Measurements from ENCODE around the gene GBGT1. TPM values are rescaled to one million over a fixed set of nuclear protein-coding genes. Genes with fewer than 3 reads are reported as not detected.

GBGT1 gene
- total and polyA plus RNA-seq, 9 of the 15 experiments (the other 6 are each of a cell fraction or from before 2014, with no cell fraction given), result 0.55 to 25.8 (median 13.7) TPM

- Histone ChIP-seq H3K9me1 (ENCODE audit: control insufficient read depth, insufficient read depth, low read length) (no peaks in the 10 kb centered on the region), H3K27me3 (ENCODE audit: control insufficient read depth in 2 of 2, insufficient read depth in 2 of 2, low read length in 2 of 2) (peaks cover 18 to 34% of the 10 kb centered on the region in 2 experiments; a peak in 4 of 5 replicates), H3K79me2 (ENCODE audit: control insufficient read depth, insufficient read depth, low read length) (no peaks in the 10 kb centered on the region), H4K20me1 (replicated peaks; ENCODE audit: control insufficient read depth, insufficient read depth, low read length) (no peaks in the 10 kb centered on the region), H3K9ac (ENCODE audit: insufficient read depth in 1 of 2, low read depth in 2 of 2, low read length in 2 of 2) (0 out of 4 replicates have a peak overlapping the region, but pooled peaks of 1 of the 2 experiments have one; percentile 50), H3K27ac (ENCODE audit: extremely low read depth, low read depth, low read length) (no peak overlapping the region), H3K9me3 (replicated peaks; ENCODE audit: control insufficient read depth, insufficient read depth, low read depth, low read length) (no peaks in the 10 kb centered on the region), H3K36me3 (ENCODE audit: control insufficient read depth, insufficient read depth, low read length) (no peaks in the 10 kb centered on the region), H2AFZ (ENCODE audit: low read depth, low read length) (0 out of 2 replicates have a peak overlapping the region, but pooled peaks have one; percentile 19), H3K4me2 (ENCODE audit: insufficient read depth, low read length) (no peak overlapping the region), H3K4me3 (no peak overlapping the region), H3K4me1 (replicated peaks in 1 of 2; ENCODE audit: control insufficient read depth in 2 of 2, insufficient read depth in 2 of 2, low read length in 2 of 2) (peaks cover 4 to 15% of the 10 kb centered on the region in 2 experiments; a peak in 3 of 5 replicates)
- DNase-seq (ENCODE audit: extremely low read depth in 1 of 4, low spot score in 3 of 4) (peak; percentile 38 to 69 (median 52)), ATAC-seq (peak; percentile 81), FAIRE-seq (peak; percentile 68)
- POLR2A ChIA-PET, result interaction anchor here (0.7 to 2.4 kb wide), 9 partner anchors 21 to 171 kb away, joined by 3 to 12 read pairs (median 4); partner anchors contain the start of genes MED22 and RPL7A
- no TSS peak for BruUV-seq (replicated peaks)
- intact Hi-C loops (cut with micrococcal nuclease) (loop anchor here (1.0 to 5.0 kb wide), 3 partner anchors 49 to 141 kb away; no protein-coding TSS in a partner anchor), in situ Hi-C loops (cut with MboI) (loop anchor here (5.0 kb wide), 2 partner anchors 144 to 299 kb away; no protein-coding TSS in a partner anchor)
- CTCF ChIA-PET (ENCODE audit: low intra/inter-chr PET ratio), result no interaction called here
- WGBS (ENCODE audit: insufficient coverage, low coverage, missing lambda C conversion rate), result 17% methylated on average over 19 of the region's 21 CpGs
- TF ChIP-seq PTTG1 (tag; IDR thresholded peaks at IDR 0.05; ENCODE audit: low read depth), result no peak
- TF ChIP-seq RAD21 (CRISPR knock-in tag; conservative IDR thresholded peaks at IDR 0.05 in 1 of 2, IDR thresholded peaks at IDR 0.05 in 1 of 2), result peak; percentile 25 to 66; a peak in 2 of 4 replicates
- peak; percentile 33; the same call in 1 of the 2 replicates for TF ChIP-seq ZNF263 (CRISPR knock-in tag; IDR thresholded peaks at IDR 0.05; ENCODE audit: borderline replicate concordance)
- no peak for TF ChIP-seq FOXP1 (CRISPR knock-in tag; IDR thresholded peaks at IDR 0.05)
- TF ChIP-seq SMC3 (conservative IDR thresholded peaks at IDR 0.05; ENCODE audit: insufficient read depth, low read depth, low read length), result 0 out of 2 replicates have a peak, but pooled peaks have one; percentile 33
- peak; percentile 64; the same call in 1 of the 2 replicates for TF ChIP-seq REST (IDR thresholded peaks at IDR 0.05; ENCODE audit: borderline replicate concordance)
- TF ChIP-seq REST (CRISPR knock-in tag; IDR thresholded peaks at IDR 0.05; ENCODE audit: low read depth), result no peak
- TF ChIP-seq MEIS2 (IDR thresholded peaks at IDR 0.05; ENCODE audit: partially characterized antibody), result peak; percentile 50
- TF ChIP-seq, protein P1, sequence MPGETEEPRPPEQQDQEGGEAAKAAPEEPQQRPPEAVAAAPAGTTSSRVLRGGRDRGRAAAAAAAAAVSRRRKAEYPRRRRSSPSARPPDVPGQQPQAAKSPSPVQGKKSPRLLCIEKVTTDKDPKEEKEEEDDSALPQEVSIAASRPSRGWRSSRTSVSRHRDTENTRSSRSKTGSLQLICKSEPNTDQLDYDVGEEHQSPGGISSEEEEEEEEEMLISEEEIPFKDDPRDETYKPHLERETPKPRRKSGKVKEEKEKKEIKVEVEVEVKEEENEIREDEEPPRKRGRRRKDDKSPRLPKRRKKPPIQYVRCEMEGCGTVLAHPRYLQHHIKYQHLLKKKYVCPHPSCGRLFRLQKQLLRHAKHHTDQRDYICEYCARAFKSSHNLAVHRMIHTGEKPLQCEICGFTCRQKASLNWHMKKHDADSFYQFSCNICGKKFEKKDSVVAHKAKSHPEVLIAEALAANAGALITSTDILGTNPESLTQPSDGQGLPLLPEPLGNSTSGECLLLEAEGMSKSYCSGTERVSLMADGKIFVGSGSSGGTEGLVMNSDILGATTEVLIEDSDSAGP (CRISPR knock-in tag; IDR thresholded peaks at IDR 0.05), result no peak
- TF ChIP-seq HEY1 (CRISPR knock-in tag; IDR thresholded peaks at IDR 0.05; ENCODE audit: borderline replicate concordance), result no peak
Measured at GRCh38 chr9:133188006-133188842, 24.5 kb upstream of the GBGT1 start.

Data from K562 (cell line).